SH-SY5Y (cell line): ENCODE data around the gene DMD.

ENCODE experiments used
- GATA2 ChIP-seq: IDR thresholded peaks from 2 replicates; pipeline ENCODE4 v1.6.1; 2011; ENCODE audit warnings: mild to moderate bottlenecking, low read depth, low read length
- GATA3 ChIP-seq: IDR thresholded peaks from 2 replicates; pipeline ENCODE4 v1.6.1; 2011; ENCODE audit warnings: low read depth, mild to moderate bottlenecking, low read length, moderate library complexity

DNA sequence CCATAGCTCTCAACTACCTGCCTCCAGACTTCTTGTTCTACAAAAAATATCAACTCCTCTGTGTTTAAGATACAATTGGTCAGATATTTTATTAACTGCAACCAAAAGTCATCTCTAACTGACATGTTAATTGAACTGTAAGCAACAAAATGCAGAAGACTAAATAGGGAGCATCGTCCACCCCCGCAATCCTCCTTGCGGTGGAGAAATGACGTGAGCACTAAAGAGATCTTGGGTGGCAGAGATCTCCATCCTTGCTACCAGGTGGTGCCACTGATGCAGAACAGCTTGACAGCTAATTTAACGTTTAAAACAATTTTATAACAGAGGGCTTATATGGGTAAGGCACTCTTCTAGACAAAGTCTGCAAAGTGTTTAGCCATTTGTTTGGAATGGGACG is 1975.1 kb downstream of the DMD start:
- TF ChIP-seq GATA2 = no peak
- TF ChIP-seq GATA3 = no peak
